Testis (tissue), 3 donors: ENCODE data around the gene SETD7. TPM values are rescaled to one million over a fixed set of nuclear protein-coding genes. Genes with fewer than 3 reads are reported as not detected.
"Not testable (repeated sequence)": the region's sequence is repeated elsewhere in the genome, so short reads cannot be mapped to it uniquely, and the experiment has no call there.

Experiments
- DNase-seq: peaks from one replicate; pipeline ENCODE4 v3.0.0-alpha.2; 2019
- H3K27ac ChIP-seq, 2 donors: fragments of 200-600 bp; sonication (generic); one replicate each; pipeline ENCODE4 v1.5.1; 2019
- H3K27me3 ChIP-seq: fragments of 200-600 bp; sonication (generic); one replicate; pipeline ENCODE4 v1.5.1; 2019
- H3K36me3 ChIP-seq: fragments of 200-600 bp; sonication (generic); one replicate; pipeline ENCODE4 v1.5.1; 2017; ENCODE audit warnings: low read depth; ENCODE audit errors: missing control alignments
- H3K4me1 ChIP-seq: fragments of 200-600 bp; sonication (generic); one replicate; pipeline ENCODE4 v1.5.1; 2019
- H3K4me3 ChIP-seq, 2 donors: fragments of 200-600 bp; sonication (generic); one replicate each; pipeline ENCODE4 v1.5.1; 2017 to 2019
- H3K9me3 ChIP-seq: fragments of 200-600 bp; sonication (generic); one replicate; pipeline ENCODE4 v1.5.1; 2017
- POLR2A ChIP-seq: fragments of 450-650 bp; IDR thresholded peaks from one replicate; pipeline ENCODE4 v1.6.1; 2017; ENCODE audit warnings: antibody characterized with exemption, mild to moderate bottlenecking, moderate library complexity
- WGBS, 2 donors: methylation state at CpG; one replicate each; pipeline ENCODE4 v1.1.5; 2018; 5-methylcytosine and 5-hydroxymethylcytosine counted together
- intact Hi-C: fragments of 100-400 bp; cut with DNase I; formaldehyde crosslinking; loops from one replicate; pipeline ENCODE4 v1.15.1; 2023; ENCODE audit warnings: low total_unique reads
- polyA plus RNA-seq: library from polyadenylated mRNA; stranded (reverse); fragments of 350-450 nt; fragmentation: Illumina TruSeq; extraction: RNeasy Lipid Tissue Mini Kit (QIAGEN cat#74804); gene quantifications from one replicate; pipeline ENCODE4 v1.2.3, GENCODE V29; 2014; ENCODE audit warnings: low read depth, low replicate concordance; ENCODE audit not compliant: insufficient read depth
- total RNA-seq, 2 donors: library from RNA; depleted of rRNA; stranded (reverse); fragments of >200 nt; gene quantifications; one replicate each; pipeline ENCODE4 v1.2.3, GENCODE V29; 2016
- TF ChIP-seq, protein P1 (sequence below), 3 experiments: fragments of 450-650 bp in 2 of 3; fragments of 200-600 bp in 1 of 3; sonication (generic) in 1 of 3; IDR thresholded peaks; one replicate each; pipeline ENCODE4 v1.5.1; 2016 to 2019; ENCODE audit warnings: antibody characterized with exemption in 3 of 3, mild to moderate bottlenecking in 2 of 3, moderate library complexity in 1 of 3

Gene SETD7
- total and polyA plus RNA-seq, 3 donors from 2014 or later, result 39.1 to 66.5 (median 65.7) TPM

DNA sequence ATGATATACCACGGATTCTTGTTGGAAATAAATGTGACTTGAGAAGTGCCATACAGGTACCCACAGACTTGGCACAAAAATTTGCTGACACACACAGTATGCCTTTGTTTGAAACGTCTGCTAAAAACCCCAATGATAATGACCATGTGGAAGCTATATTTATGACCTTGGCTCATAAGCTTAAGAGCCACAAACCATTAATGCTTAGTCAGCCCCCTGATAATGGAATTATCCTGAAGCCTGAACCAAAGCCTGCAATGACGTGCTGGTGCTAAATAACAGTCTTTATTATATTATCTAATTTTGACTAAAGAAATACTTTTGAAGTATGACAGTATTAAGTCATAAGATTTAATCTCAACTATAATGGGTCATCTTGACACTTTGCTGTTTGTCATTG lies 83.2 kb downstream of the SETD7 start:
- 67 to 81% methylated on average over 3 of the region's 3 CpGs for WGBS, 2 donors
- H3K9me3 ChIP-seq, result no peaks in the 10 kb centered on the region
- H3K4me3 ChIP-seq, result no peak overlapping the region
- H3K27me3 ChIP-seq, result no peaks in the 10 kb centered on the region
- intact Hi-C loops, result no loop called here
- no peak for TF ChIP-seq POLR2A
- TF ChIP-seq, protein P1, sequence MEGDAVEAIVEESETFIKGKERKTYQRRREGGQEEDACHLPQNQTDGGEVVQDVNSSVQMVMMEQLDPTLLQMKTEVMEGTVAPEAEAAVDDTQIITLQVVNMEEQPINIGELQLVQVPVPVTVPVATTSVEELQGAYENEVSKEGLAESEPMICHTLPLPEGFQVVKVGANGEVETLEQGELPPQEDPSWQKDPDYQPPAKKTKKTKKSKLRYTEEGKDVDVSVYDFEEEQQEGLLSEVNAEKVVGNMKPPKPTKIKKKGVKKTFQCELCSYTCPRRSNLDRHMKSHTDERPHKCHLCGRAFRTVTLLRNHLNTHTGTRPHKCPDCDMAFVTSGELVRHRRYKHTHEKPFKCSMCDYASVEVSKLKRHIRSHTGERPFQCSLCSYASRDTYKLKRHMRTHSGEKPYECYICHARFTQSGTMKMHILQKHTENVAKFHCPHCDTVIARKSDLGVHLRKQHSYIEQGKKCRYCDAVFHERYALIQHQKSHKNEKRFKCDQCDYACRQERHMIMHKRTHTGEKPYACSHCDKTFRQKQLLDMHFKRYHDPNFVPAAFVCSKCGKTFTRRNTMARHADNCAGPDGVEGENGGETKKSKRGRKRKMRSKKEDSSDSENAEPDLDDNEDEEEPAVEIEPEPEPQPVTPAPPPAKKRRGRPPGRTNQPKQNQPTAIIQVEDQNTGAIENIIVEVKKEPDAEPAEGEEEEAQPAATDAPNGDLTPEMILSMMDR (IDR thresholded peaks at IDR 0.05), result no peak
- no peak for DNase-seq
- no peak overlapping the region for H3K27ac ChIP-seq
- no peaks in the 10 kb centered on the region for H3K4me1 ChIP-seq
- no peaks in the 10 kb centered on the region for H3K36me3 ChIP-seq

DNA sequence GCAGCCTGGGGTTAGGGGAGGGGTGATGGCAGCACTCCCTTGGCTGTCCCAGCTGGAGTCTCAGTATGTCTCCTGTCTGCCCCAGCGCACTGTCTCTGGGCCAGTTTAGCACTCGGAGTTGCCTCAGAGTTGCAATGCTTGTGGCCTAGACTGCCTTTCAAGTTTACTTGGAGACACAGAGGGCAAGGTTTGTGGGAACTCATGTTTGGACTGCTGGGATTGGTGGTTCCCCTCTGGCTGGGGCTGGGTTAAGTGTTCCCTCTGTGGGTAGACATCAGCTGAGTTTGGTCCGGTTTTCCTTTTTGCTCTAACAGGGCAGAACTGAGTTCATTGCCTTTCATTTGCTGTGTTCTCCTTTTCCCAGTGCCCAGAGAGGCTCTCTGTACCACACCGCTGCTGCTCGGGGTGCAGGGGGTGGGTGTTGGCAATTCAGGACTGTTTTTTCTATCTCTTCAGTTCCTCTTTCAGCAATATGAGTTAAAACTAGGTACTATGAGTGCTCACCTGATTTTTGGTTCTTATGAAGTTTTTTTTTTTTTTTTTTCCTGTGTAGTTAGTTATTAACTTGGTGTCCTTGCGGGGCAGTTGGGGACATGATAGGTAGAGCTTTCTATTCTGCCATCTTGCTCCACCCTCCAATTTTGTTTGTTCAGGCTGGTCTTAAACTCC lies 84.9 kb downstream of the SETD7 start:
- intact Hi-C loops, result no loop called here
- no peak overlapping the region for H3K4me3 ChIP-seq
- no peaks in the 10 kb centered on the region for H3K36me3 ChIP-seq
- H3K4me1 ChIP-seq, result no peaks in the 10 kb centered on the region
- WGBS, 2 donors, result 95 to 96% methylated on average over 6 of the region's 6 CpGs
- H3K27ac ChIP-seq, result no peak overlapping the region
- no peak for TF ChIP-seq POLR2A
- TF ChIP-seq, protein P1 (IDR thresholded peaks at IDR 0.05), result no peak
- no peak for DNase-seq
- no peaks in the 10 kb centered on the region for H3K27me3 ChIP-seq
- H3K9me3 ChIP-seq, result no peaks in the 10 kb centered on the region

DNA sequence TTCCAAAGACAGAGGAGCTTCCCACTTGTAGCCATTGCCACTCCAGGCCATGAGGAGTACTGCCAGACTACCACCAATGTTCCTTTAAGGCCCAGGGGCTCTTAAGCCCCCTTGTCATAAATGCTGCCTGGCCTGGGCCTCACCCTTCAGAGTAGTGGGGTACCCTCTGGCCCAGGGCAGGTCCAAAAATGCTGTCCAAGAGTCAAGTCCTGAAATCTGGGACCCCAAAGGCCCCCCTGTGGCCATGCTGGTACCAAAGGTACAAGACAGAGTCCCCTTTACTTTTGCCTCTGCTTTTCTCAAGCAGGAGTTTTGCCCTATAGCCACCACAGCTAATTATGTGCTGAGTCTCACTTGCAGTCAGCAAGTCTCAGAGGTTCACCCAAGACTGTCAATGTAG lies 85.7 kb downstream of the SETD7 start:
- Histone ChIP-seq H3K36me3 (no peaks in the 10 kb centered on the region), H3K4me1 (no peaks in the 10 kb centered on the region), H3K27me3 (no peaks in the 10 kb centered on the region), H3K9me3 (no peaks in the 10 kb centered on the region), H3K4me3 (no peak overlapping the region), H3K27ac (no peak overlapping the region)
- DNase-seq, result no peak
- intact Hi-C loops, result no loop called here
- TF ChIP-seq POLR2A, result no peak
- TF ChIP-seq, protein P1 (IDR thresholded peaks at IDR 0.05), result no peak

DNA sequence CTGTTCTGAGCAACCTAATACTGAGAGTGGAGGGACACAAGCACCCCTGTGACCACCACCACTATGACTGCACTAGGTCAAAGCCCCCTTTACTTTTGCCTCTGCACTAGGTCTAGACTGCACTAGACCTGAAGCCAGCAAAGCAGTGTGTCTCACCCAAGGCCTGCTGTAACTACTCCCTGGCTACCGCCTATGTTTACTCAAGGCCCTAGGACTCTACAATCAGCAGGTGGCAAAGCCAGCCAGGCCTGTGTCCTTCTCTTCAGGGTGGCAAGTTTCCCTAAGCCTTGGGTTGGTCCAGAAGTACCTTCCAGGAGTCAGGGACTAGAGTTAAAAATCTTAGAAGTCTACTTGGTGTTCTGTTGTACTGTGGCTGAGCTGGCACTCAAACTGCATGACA lies 86.2 kb downstream of the SETD7 start:
- no peak for DNase-seq
- H3K4me3 ChIP-seq, result no peak overlapping the region
- no peaks in the 10 kb centered on the region for H3K9me3 ChIP-seq
- no peaks in the 10 kb centered on the region for H3K36me3 ChIP-seq
- no peaks in the 10 kb centered on the region for H3K4me1 ChIP-seq
- TF ChIP-seq, protein P1 (IDR thresholded peaks at IDR 0.05), result no peak
- no peak for TF ChIP-seq POLR2A
- intact Hi-C loops, result no loop called here
- H3K27me3 ChIP-seq, result no peaks in the 10 kb centered on the region
- H3K27ac ChIP-seq, result no peak overlapping the region
- 70 to 85% methylated on average over 1 of the region's 1 CpG for WGBS, 2 donors

DNA sequence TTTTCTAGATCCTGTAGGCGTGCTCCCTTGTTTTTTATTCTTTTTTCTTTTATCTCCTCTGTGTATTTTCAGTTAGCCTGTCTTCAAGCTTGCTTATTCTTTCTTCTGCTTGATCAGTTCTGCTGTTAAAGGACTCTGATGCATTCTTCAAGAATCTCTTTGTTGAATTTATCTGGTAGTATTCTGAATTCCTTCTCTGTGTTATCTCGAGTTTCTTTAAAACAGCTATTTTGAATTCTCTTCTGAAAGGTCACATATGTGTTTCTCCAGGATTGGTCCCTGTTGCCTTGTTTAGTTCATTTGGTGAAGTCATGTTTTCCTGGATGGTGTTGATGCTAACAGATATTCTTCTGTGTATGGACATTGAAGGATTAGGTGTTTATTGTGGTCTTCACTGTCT lies 86.8 kb downstream of the SETD7 start:
- Histone ChIP-seq H3K36me3 (no peaks in the 10 kb centered on the region), H3K27ac (no peak overlapping the region), H3K9me3 (no peaks in the 10 kb centered on the region), H3K4me3 (no peak overlapping the region), H3K4me1 (no peaks in the 10 kb centered on the region), H3K27me3 (no peaks in the 10 kb centered on the region)
- TF ChIP-seq POLR2A, result no peak
- TF ChIP-seq, protein P1 (IDR thresholded peaks at IDR 0.05), result no peak
- DNase-seq, result no peak
- 87 to 98% methylated on average over 2 of the region's 2 CpGs for WGBS, 2 donors
- intact Hi-C loops, result no loop called here

DNA sequence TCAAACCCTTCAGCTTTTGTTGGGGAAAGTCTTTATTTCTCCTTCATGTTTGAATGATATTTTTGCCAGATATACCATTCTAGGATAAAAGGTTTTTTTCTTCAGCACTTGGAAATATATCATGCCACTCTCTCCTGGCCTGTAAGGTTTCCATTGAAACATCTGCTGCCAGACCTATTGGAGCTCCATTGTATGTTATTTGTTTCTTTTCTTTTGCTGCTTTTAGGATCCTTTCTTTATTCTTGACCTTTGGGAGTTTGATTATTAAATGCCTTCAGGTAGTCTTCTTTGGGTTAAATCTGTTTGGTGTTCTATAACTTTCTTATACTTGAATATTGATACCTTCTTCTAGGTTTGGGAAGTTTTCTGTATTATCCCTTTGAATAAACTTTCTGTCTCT lies 87.3 kb downstream of the SETD7 start:
- H3K27ac ChIP-seq, intact Hi-C loops, H3K9me3 ChIP-seq, DNase-seq, H3K36me3 ChIP-seq, H3K4me3 ChIP-seq, H3K4me1 ChIP-seq, H3K27me3 ChIP-seq: not testable (repeated sequence)
